HG03025 (cell line): ENCODE results near the gene SLK.

Source experiments
- ATAC-seq: cut with Tn5 transposase; IDR thresholded peaks from one replicate; pipeline ENCODE4 v1.9.1; 2021; ENCODE audit warnings: mild to moderate bottlenecking, moderate library complexity; ENCODE audit not compliant: unreplicated experiment, low FRiP score

Gene SLK

GRCh38 chr10:103985726-103986125 lies 18.8 kb downstream of the SLK start:
- no peak for ATAC-seq

DNA sequence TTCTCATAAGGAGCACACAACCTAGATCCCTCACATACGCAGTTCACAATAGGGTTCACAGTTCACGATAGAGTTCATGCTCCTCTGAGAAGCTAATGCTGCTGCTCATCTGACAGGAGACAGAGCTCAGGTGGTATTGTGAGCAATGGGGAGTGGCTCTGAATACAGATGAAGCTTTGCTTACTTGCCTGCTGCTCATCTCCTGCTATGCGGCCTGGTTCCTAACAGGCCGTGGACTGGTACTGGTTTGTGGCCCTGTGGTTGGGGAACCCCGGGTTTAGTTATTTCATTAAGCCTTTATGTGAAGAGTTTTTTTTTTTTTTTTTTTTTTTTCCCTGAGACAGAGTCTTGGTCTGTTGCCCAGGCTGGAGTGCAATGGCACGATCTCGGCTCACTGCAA lies 19.4 kb downstream of the SLK start:
- no peak for ATAC-seq

- no peak for ATAC-seq
Observed at GRCh38 chr10:103990121-103990520, 23.2 kb downstream of the SLK start.

- ATAC-seq = no peak
Observed at GRCh38 chr10:103990531-103990930, 23.6 kb downstream of the SLK start.

GRCh38 chr10:103991393-103992128 lies 24.6 kb downstream of the SLK start:
- no peak for ATAC-seq

GRCh38 chr10:103995134-103995533 lies 28.2 kb downstream of the SLK start:
- no peak for ATAC-seq

- ATAC-seq = no peak
Observed at GRCh38 chr10:103998805-103999204, 31.9 kb downstream of the SLK start.

GRCh38 chr10:104002911-104003310 lies 36.0 kb downstream of the SLK start:
- no peak for ATAC-seq

GRCh38 chr10:104005172-104005863 lies 38.4 kb downstream of the SLK start:
- ATAC-seq = no peak

- no peak for ATAC-seq
Observed at GRCh38 chr10:104011904-104012303, 45.0 kb downstream of the SLK start.

DNA sequence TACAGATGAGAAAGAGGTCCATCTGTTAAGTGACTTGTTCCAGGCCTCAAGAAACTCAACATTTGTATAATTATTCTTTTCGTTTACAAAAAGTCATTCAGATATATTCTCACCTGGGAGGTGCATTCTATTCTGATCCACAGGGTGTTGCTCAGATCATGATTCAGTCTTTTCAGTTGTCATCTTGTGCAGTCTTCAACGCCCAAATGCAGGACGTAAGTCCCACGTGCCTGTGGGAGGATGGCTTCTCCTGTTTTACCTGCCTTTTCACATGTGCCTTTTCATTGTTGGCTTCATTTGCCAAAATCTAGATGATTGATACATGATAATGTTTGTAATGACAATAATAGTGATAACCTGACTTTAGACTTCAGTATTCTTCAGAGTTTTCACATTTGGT lies 46.5 kb downstream of the SLK start:
- ATAC-seq = no peak

DNA sequence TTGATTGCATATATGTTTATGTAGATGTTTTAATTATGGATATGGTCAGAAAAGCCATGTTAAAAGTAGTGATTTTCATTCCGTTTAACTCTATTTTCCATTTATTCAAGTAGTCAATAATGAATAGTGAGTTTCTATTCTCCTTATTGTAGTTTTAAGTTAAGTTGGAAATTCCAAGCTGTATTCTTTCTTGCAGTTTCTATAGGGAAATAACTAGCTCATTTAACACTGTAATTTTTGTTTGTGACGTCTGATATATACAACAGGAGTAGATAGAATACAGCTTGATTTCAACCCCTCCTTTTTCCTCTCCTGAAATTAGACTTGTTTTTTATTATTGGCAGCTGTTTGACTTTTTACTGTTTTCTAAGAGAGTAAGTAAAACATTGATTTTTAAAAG lies 47.2 kb downstream of the SLK start:
- no peak for ATAC-seq

DNA sequence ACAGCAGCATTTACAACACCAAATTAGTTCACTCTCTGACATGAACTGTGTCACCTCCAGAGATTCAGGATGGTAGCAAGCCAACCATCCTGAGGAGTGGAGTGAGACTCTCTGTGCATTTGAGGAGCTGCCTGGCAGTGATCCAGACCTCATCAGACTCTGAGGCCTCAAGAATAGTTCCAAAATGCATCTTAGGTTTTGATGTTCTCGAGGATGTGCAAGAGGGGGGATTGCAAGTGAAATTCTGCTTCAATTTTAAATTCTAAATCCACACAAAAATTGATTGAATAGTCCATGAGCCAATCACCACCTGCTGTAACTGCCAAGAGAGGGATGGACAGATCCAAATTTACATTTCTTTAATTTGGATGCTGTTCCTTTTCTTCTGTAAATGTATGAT lies 49.7 kb downstream of the SLK start:
- no peak for ATAC-seq

DNA sequence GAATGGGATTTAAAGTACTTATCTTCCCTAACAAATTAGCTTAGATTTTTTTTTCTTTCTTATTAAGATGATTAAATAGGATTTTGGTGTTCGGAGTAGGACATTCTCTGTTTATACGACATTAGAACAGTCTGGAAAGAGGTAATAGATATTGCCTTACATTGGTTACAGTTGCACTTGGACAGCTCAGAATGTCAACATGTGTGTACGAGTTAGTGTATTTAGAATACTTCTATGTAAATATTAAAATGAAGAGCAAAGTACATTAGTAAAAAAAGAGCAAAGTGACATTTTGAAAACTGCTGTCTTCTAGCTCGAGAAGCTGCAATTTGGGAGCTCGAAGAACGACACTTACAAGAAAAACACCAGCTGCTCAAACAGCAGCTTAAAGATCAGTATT lies 51.5 kb downstream of the SLK start:
- ATAC-seq = no peak

- no peak for ATAC-seq
Observed at GRCh38 chr10:104020020-104020419, 53.1 kb downstream of the SLK start.

DNA sequence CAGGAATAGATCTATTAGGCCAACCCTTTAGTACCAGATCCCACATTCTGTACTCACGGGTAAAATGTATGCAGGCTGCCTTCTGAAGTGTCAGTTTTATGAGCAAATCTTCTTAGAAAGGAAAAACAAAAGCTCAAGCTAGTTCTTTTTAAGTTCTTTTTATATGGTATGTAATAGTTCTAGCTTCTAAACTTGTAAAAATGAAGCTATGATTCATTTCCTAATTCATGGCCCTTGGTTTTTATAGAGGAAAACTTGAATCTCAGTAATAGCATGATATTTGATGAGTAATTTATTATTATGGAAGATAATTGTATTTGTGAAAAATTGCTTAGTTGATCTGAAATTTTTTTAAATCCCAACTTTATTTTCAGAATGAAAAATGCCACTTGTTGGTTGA lies 54.3 kb downstream of the SLK start:
- ATAC-seq = no peak

GRCh38 chr10:104022026-104022425 lies 55.1 kb downstream of the SLK start:
- ATAC-seq = no peak

- ATAC-seq = no peak
Observed at GRCh38 chr10:104025524-104025923, 58.6 kb downstream of the SLK start.

GRCh38 chr10:104026762-104027161 lies 59.8 kb downstream of the SLK start:
- no peak for ATAC-seq

DNA sequence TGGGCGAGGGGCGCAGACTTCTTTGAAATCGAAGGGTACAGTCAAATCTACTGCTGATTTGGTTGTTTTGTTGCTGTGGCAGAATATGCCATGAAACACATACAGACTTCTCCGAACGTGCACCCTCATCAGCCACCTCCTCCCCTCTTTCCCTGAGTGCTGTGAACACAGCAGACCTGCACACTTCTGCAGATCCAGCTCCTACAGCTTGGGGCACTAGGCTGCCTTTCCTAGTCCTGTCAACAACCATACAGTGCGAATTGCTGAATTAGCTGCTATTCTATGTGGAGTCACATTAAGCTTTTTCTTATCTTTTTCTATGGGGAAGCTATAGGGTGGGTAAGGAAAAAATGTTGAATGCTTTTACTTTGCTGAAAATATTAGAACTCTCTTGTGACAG lies 61.2 kb downstream of the SLK start:
- no peak for ATAC-seq

DNA sequence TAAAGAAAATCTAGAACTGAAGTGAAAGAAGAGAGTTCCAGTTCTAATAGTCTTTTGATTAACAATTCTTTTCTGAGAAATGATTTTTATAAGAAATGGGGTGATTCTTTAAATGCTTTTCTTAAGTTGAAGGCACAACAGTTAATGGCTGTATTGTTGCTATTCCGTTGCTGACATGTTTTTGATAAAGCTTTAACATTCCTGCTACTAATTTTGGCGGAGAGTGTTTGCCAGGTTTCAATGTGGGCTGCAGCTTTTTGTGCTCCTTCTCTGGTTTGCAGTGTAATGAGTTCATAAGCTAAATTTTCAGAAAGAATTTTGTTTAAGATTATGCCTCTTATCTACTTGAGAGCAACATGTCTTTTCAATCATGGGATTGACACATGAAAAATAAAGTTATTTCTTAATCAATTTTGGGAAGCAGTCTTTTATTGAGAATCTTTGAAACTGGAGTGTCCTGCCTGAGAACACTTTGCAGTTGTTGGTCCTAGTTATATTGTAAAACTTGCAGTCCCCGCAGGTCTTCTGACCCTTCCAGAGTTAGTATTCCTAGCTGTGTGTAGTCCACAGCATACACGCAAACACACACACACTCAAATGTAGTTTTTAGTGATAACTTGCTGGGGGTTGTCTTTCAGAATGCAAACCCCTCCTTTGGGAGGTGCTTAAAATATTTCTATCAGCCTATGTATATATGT lies 62.0 kb downstream of the SLK start:
- no peak for ATAC-seq

GRCh38 chr10:104029521-104029860 lies 62.6 kb downstream of the SLK start:
- ATAC-seq = no peak
